Loucy (cell line): ENCODE results near the gene CTPS2.

Source experiments
- H2AFZ ChIP-seq: fragments of 200-600 bp; sonication (generic); 2 replicates; pipeline ENCODE4 v1.6.0; 2016; ENCODE audit warnings: antibody characterized with exemption, mild to moderate bottlenecking, low read length, moderate library complexity
- H3F3A ChIP-seq: fragments of 200-600 bp; 2 replicates; pipeline ENCODE4 v1.6.0; 2016; ENCODE audit warnings: antibody characterized with exemption, low read depth, mild to moderate bottlenecking
- H3K27me3 ChIP-seq: fragments of 200-600 bp; sonication (generic); 2 replicates; pipeline ENCODE4 v1.6.1; 2014; ENCODE audit warnings: low read length, mild to moderate bottlenecking; ENCODE audit not compliant: insufficient read depth, poor library complexity, severe bottlenecking
- H3K36me3 ChIP-seq: fragments of 200-600 bp; sonication (generic); 2 replicates; pipeline ENCODE4 v1.6.1; 2016; ENCODE audit warnings: low read length; ENCODE audit not compliant: insufficient read depth
- H3K4me1 ChIP-seq: fragments of 200-600 bp; sonication (generic); 2 replicates; pipeline ENCODE4 v1.5.1; 2014; ENCODE audit warnings: low read length, mild to moderate bottlenecking; ENCODE audit not compliant: insufficient read depth, poor library complexity, severe bottlenecking
- H3K4me2 ChIP-seq: fragments of 200-600 bp; sonication (generic); 2 replicates; pipeline ENCODE4 v1.6.0; 2014; ENCODE audit warnings: antibody characterized with exemption, low read length, low read depth, mild to moderate bottlenecking; ENCODE audit not compliant: poor library complexity, severe bottlenecking
- H3K4me3 ChIP-seq: fragments of 200-600 bp; sonication (generic); 2 replicates; pipeline ENCODE4 v1.5.1; 2014; ENCODE audit warnings: low read length, mild to moderate bottlenecking, mixed read lengths; ENCODE audit not compliant: poor library complexity, severe bottlenecking
- H3K79me2 ChIP-seq: fragments of 200-600 bp; sonication (generic); 2 replicates; pipeline ENCODE4 v1.6.1; 2014; ENCODE audit warnings: low read length; ENCODE audit not compliant: insufficient read depth
- H3K9ac ChIP-seq: fragments of 200-600 bp; sonication (generic); 2 replicates; pipeline ENCODE4 v1.6.0; 2014; ENCODE audit warnings: mild to moderate bottlenecking, low read depth, low read length, moderate library complexity; ENCODE audit not compliant: poor library complexity, severe bottlenecking
- H3K9me2 ChIP-seq: fragments of 200-600 bp; sonication (generic); replicated peaks from 2 replicates; pipeline ENCODE4 v1.6.1; 2016; ENCODE audit warnings: low read depth, low read length, mixed read lengths
- H3K9me3 ChIP-seq: fragments of 200-600 bp; sonication (generic); 2 replicates; pipeline ENCODE4 v1.6.1; 2014; ENCODE audit warnings: mild to moderate bottlenecking, antibody characterized with exemption, low read length, low read depth; ENCODE audit not compliant: insufficient read depth
- H4K20me1 ChIP-seq: fragments of 200-600 bp; sonication (generic); 2 replicates; pipeline ENCODE4 v1.6.0; 2014; ENCODE audit warnings: antibody characterized with exemption, low read length, mild to moderate bottlenecking; ENCODE audit not compliant: insufficient read depth, poor library complexity, severe bottlenecking
- EZH2phosphoT487 ChIP-seq: fragments of 200-600 bp; IDR thresholded peaks from 2 replicates; pipeline ENCODE4 v1.6.1; 2018; ENCODE audit warnings: antibody characterized with exemption, mild to moderate bottlenecking, moderate library complexity, borderline replicate concordance
- TF ChIP-seq, protein P1 (sequence below): fragments of 200-600 bp; sonication (generic); conservative IDR thresholded peaks from 2 replicates; pipeline ENCODE4 v1.5.1; 2014; ENCODE audit warnings: mild to moderate bottlenecking, antibody characterized with exemption, low read length

CTPS2 gene

GRCh38 chrX:16638533-16638932 is 73.9 kb downstream of the CTPS2 start:
- H2AFZ ChIP-seq = no peak overlapping the region
- no peaks in the 10 kb centered on the region for H3K79me2 ChIP-seq
- H3F3A ChIP-seq = no peaks in the 10 kb centered on the region
- no peak overlapping the region for H3K4me2 ChIP-seq
- H3K36me3 ChIP-seq = no peaks in the 10 kb centered on the region
- H4K20me1 ChIP-seq = no peaks in the 10 kb centered on the region
- no peak overlapping the region for H3K9ac ChIP-seq
- H3K27me3 ChIP-seq = no peaks in the 10 kb centered on the region
- H3K4me1 ChIP-seq = peaks cover 5% of the 10 kb centered on the region
- H3K9me3 ChIP-seq = no peaks in the 10 kb centered on the region
- H3K9me2 ChIP-seq = no peaks in the 10 kb centered on the region
- TF ChIP-seq, protein P1, sequence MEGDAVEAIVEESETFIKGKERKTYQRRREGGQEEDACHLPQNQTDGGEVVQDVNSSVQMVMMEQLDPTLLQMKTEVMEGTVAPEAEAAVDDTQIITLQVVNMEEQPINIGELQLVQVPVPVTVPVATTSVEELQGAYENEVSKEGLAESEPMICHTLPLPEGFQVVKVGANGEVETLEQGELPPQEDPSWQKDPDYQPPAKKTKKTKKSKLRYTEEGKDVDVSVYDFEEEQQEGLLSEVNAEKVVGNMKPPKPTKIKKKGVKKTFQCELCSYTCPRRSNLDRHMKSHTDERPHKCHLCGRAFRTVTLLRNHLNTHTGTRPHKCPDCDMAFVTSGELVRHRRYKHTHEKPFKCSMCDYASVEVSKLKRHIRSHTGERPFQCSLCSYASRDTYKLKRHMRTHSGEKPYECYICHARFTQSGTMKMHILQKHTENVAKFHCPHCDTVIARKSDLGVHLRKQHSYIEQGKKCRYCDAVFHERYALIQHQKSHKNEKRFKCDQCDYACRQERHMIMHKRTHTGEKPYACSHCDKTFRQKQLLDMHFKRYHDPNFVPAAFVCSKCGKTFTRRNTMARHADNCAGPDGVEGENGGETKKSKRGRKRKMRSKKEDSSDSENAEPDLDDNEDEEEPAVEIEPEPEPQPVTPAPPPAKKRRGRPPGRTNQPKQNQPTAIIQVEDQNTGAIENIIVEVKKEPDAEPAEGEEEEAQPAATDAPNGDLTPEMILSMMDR = no peak
- no peak for TF ChIP-seq EZH2phosphoT487
- no peak overlapping the region for H3K4me3 ChIP-seq

GRCh38 chrX:16635596-16635995 is 76.9 kb downstream of the CTPS2 start:
- peaks cover 6% of the 10 kb centered on the region for H3K4me1 ChIP-seq
- H3K9me3 ChIP-seq = no peaks in the 10 kb centered on the region
- no peak overlapping the region for H2AFZ ChIP-seq
- H3K79me2 ChIP-seq = no peaks in the 10 kb centered on the region
- H3K9me2 ChIP-seq = no peaks in the 10 kb centered on the region
- H3K27me3 ChIP-seq = no peaks in the 10 kb centered on the region
- no peak overlapping the region for H3K9ac ChIP-seq
- H3K4me2 ChIP-seq = no peak overlapping the region
- TF ChIP-seq EZH2phosphoT487 = no peak
- TF ChIP-seq, protein P1 = no peak
- H4K20me1 ChIP-seq = no peaks in the 10 kb centered on the region
- no peaks in the 10 kb centered on the region for H3K36me3 ChIP-seq
- no peak overlapping the region for H3K4me3 ChIP-seq
- H3F3A ChIP-seq = no peaks in the 10 kb centered on the region

- Histone ChIP-seq H3K27me3 (no peaks in the 10 kb centered on the region), H3K9me2 (no peaks in the 10 kb centered on the region), H3K36me3 (no peaks in the 10 kb centered on the region), H3K4me1 (peaks cover 6% of the 10 kb centered on the region), H3F3A (no peaks in the 10 kb centered on the region), H4K20me1 (no peaks in the 10 kb centered on the region), H3K4me3 (no peak overlapping the region), H2AFZ (no peak overlapping the region), H3K79me2 (no peaks in the 10 kb centered on the region), H3K9ac (no peak overlapping the region), H3K4me2 (no peak overlapping the region), H3K9me3 (no peaks in the 10 kb centered on the region)
- TF ChIP-seq, protein P1 = no peak
- TF ChIP-seq EZH2phosphoT487 = no peak
These were observed 77.4 kb downstream of the CTPS2 start for GRCh38 chrX:16635040-16635439.
